GM12878 (cell line): Measurements from ENCODE around the gene PSMD11. TPM values are rescaled to one million over a fixed set of nuclear protein-coding genes. Genes with fewer than 3 reads are reported as not detected.

Experiments used
- CBX5 ChIP-seq: sonication (generic); IDR thresholded peaks from 2 replicates; pipeline ENCODE4 v1.6.1; 2016; ENCODE audit warnings: low read depth, moderate library complexity, mild to moderate bottlenecking, inconsistent platforms
- ESRRA ChIP-seq: IDR thresholded peaks from 2 replicates; pipeline ENCODE4 v1.6.1; 2012; ENCODE audit warnings: mild to moderate bottlenecking, low read length, improper control_type of control experiment
- ETV6 ChIP-seq, 2 experiments: fragments of 450-650 bp in 1 of 2; IDR thresholded peaks in 1 of 2; conservative IDR thresholded peaks in 1 of 2; 2 replicates each; pipeline ENCODE4 v1.6.1; 2014; ENCODE audit warnings: antibody characterized with exemption in 1 of 2, borderline replicate concordance in 1 of 2, low read depth in 1 of 2, mild to moderate bottlenecking in 1 of 2, moderate library complexity in 1 of 2
- FOXK2 ChIP-seq: fragments of 450-650 bp; IDR thresholded peaks from 2 replicates; pipeline ENCODE4 v1.6.1; 2017; ENCODE audit warnings: mild to moderate bottlenecking, moderate library complexity
- IRF5 ChIP-seq: fragments of 450-650 bp; IDR thresholded peaks from 2 replicates; pipeline ENCODE4 v1.6.1; 2017; ENCODE audit warnings: borderline replicate concordance
- KAT2A ChIP-seq: conservative IDR thresholded peaks from 2 replicates; pipeline ENCODE4 v1.6.1; 2011; ENCODE audit warnings: low read depth, low read length; ENCODE audit not compliant: control insufficient read depth
- POLR2AphosphoS5 ChIP-seq: IDR thresholded peaks from 2 replicates; pipeline ENCODE4 v1.6.1; 2011; ENCODE audit warnings: mild to moderate bottlenecking, low read length, inconsistent platforms
- SMAD1 ChIP-seq: fragments of 450-650 bp; IDR thresholded peaks from 2 replicates; pipeline ENCODE4 v1.6.1; 2018; ENCODE audit warnings: mild to moderate bottlenecking, low read depth; ENCODE audit not compliant: partially characterized antibody
- SPI1 ChIP-seq: IDR thresholded peaks from 2 replicates; pipeline ENCODE4 v1.6.1; 2011; ENCODE audit warnings: low read depth, mild to moderate bottlenecking, low read length, moderate library complexity, borderline replicate concordance; ENCODE audit not compliant: insufficient read depth
- ZNF207 ChIP-seq: fragments of 450-650 bp; IDR thresholded peaks from 2 replicates; pipeline ENCODE4 v1.6.1; 2014; ENCODE audit warnings: antibody characterized with exemption, mild to moderate bottlenecking, borderline replicate concordance
- polyA plus RNA-seq, 11 experiments: library from polyadenylated mRNA; depleted of rRNA in 4 of 11; unstranded in 6 of 11; stranded (reverse) in 5 of 11; fragments of >200 nt; fragmentation: Nextera tagmentation in 4 of 11; fragmentation: Illumina TruSeq in 1 of 11; extraction: Ambion mirVana in 4 of 11; extraction: Trizol in 1 of 11; gene quantifications; 1 replicate in 1 of 11; 2 replicates in 10 of 11; pipeline versions ENCODE4 v1.2.1 to v1.2.3, GENCODE V29; 2011 to 2016; ENCODE audit warnings: inconsistent platforms in 2 of 11, missing spikeins in 2 of 11, low read depth in 1 of 11
- total RNA-seq, 4 experiments: library from RNA; depleted of rRNA in 3 of 4; stranded (reverse); fragments of >200 nt in 3 of 4; fragmentation: Illumina TruSeq in 1 of 4; extraction: Trizol in 1 of 4; gene quantifications; 2 replicates each; pipeline versions ENCODE4 v1.2.1 to v1.2.3, GENCODE V29; 2013 to 2021
- TF ChIP-seq, protein P1 (sequence below): IDR thresholded peaks from 2 replicates; pipeline ENCODE4 v1.6.1; 2012; ENCODE audit warnings: low read length, inconsistent platforms
- TF ChIP-seq, protein P2 (sequence below): fragments of 450-650 bp; IDR thresholded peaks from 2 replicates; pipeline ENCODE4 v1.6.1; 2017; ENCODE audit warnings: mild to moderate bottlenecking, moderate library complexity
- TF ChIP-seq, protein P3 (sequence below): IDR thresholded peaks from 2 replicates; pipeline ENCODE4 v1.6.1; 2012; ENCODE audit warnings: low read depth, low read length, improper control_type of control experiment
- TF ChIP-seq, protein P4 (sequence below): fragments of 450-650 bp; IDR thresholded peaks from 2 replicates; pipeline ENCODE4 v1.6.1; 2017; ENCODE audit warnings: mild to moderate bottlenecking, moderate library complexity
- TF ChIP-seq, protein P5 (sequence below): fragments of 450-650 bp; IDR thresholded peaks from 2 replicates; pipeline ENCODE4 v1.6.1; 2016; ENCODE audit warnings: mild to moderate bottlenecking

PSMD11 gene
- total and polyA plus RNA-seq, 10 of the 15 experiments (the other 5 are each of a cell fraction or from before 2014, with no cell fraction given), result 84.1 to 319 (median 120) TPM

GRCh38 chr17:32489320-32490100 is 45.2 kb downstream of the PSMD11 start (continued):
- TF ChIP-seq ESRRA (no peak), SMAD1 (no peak), SPI1 (no peak; the same call in 1 of the 2 replicates), ETV6 (conservative IDR thresholded peaks at IDR 0.05 in 1 of 2, IDR thresholded peaks at IDR 0.05 in 1 of 2; ENCODE audit: borderline replicate concordance in 1 of 2, low read depth in 1 of 2) (no peak), FOXK2 (no peak), IRF5 (no peak), ZNF207 (no peak), POLR2AphosphoS5 (peak; percentile 20), CBX5 (no peak), KAT2A (no peak)
- TF ChIP-seq, protein P1, sequence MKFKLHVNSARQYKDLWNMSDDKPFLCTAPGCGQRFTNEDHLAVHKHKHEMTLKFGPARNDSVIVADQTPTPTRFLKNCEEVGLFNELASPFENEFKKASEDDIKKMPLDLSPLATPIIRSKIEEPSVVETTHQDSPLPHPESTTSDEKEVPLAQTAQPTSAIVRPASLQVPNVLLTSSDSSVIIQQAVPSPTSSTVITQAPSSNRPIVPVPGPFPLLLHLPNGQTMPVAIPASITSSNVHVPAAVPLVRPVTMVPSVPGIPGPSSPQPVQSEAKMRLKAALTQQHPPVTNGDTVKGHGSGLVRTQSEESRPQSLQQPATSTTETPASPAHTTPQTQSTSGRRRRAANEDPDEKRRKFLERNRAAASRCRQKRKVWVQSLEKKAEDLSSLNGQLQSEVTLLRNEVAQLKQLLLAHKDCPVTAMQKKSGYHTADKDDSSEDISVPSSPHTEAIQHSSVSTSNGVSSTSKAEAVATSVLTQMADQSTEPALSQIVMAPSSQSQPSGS, result no peak
- TF ChIP-seq, protein P2, sequence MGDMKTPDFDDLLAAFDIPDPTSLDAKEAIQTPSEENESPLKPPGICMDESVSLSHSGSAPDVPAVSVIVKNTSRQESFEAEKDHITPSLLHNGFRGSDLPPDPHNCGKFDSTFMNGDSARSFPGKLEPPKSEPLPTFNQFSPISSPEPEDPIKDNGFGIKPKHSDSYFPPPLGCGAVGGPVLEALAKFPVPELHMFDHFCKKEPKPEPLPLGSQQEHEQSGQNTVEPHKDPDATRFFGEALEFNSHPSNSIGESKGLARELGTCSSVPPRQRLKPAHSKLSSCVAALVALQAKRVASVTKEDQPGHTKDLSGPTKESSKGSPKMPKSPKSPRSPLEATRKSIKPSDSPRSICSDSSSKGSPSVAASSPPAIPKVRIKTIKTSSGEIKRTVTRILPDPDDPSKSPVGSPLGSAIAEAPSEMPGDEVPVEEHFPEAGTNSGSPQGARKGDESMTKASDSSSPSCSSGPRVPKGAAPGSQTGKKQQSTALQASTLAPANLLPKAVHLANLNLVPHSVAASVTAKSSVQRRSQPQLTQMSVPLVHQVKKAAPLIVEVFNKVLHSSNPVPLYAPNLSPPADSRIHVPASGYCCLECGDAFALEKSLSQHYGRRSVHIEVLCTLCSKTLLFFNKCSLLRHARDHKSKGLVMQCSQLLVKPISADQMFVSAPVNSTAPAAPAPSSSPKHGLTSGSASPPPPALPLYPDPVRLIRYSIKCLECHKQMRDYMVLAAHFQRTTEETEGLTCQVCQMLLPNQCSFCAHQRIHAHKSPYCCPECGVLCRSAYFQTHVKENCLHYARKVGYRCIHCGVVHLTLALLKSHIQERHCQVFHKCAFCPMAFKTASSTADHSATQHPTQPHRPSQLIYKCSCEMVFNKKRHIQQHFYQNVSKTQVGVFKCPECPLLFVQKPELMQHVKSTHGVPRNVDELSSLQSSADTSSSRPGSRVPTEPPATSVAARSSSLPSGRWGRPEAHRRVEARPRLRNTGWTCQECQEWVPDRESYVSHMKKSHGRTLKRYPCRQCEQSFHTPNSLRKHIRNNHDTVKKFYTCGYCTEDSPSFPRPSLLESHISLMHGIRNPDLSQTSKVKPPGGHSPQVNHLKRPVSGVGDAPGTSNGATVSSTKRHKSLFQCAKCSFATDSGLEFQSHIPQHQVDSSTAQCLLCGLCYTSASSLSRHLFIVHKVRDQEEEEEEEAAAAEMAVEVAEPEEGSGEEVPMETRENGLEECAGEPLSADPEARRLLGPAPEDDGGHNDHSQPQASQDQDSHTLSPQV, result no peak
- TF ChIP-seq, protein P3, sequence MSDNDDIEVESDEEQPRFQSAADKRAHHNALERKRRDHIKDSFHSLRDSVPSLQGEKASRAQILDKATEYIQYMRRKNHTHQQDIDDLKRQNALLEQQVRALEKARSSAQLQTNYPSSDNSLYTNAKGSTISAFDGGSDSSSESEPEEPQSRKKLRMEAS, result no peak
- TF ChIP-seq, protein P4, sequence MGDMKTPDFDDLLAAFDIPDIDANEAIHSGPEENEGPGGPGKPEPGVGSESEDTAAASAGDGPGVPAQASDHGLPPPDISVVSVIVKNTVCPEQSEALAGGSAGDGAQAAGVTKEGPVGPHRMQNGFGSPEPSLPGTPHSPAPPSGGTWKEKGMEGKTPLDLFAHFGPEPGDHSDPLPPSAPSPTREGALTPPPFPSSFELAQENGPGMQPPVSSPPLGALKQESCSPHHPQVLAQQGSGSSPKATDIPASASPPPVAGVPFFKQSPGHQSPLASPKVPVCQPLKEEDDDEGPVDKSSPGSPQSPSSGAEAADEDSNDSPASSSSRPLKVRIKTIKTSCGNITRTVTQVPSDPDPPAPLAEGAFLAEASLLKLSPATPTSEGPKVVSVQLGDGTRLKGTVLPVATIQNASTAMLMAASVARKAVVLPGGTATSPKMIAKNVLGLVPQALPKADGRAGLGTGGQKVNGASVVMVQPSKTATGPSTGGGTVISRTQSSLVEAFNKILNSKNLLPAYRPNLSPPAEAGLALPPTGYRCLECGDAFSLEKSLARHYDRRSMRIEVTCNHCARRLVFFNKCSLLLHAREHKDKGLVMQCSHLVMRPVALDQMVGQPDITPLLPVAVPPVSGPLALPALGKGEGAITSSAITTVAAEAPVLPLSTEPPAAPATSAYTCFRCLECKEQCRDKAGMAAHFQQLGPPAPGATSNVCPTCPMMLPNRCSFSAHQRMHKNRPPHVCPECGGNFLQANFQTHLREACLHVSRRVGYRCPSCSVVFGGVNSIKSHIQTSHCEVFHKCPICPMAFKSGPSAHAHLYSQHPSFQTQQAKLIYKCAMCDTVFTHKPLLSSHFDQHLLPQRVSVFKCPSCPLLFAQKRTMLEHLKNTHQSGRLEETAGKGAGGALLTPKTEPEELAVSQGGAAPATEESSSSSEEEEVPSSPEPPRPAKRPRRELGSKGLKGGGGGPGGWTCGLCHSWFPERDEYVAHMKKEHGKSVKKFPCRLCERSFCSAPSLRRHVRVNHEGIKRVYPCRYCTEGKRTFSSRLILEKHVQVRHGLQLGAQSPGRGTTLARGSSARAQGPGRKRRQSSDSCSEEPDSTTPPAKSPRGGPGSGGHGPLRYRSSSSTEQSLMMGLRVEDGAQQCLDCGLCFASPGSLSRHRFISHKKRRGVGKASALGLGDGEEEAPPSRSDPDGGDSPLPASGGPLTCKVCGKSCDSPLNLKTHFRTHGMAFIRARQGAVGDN, result peak; percentile 66
- TF ChIP-seq, protein P5, sequence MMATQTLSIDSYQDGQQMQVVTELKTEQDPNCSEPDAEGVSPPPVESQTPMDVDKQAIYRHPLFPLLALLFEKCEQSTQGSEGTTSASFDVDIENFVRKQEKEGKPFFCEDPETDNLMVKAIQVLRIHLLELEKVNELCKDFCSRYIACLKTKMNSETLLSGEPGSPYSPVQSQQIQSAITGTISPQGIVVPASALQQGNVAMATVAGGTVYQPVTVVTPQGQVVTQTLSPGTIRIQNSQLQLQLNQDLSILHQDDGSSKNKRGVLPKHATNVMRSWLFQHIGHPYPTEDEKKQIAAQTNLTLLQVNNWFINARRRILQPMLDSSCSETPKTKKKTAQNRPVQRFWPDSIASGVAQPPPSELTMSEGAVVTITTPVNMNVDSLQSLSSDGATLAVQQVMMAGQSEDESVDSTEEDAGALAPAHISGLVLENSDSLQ, result no peak
